Activated CD4-positive, alpha-beta T cell treated with anti-CD3 and anti-CD28 coated beads, Interleukin-2, amount 10 ng/mL, durations not matched to agents 7 days and 5 days (primary cell): Measurements from ENCODE around the gene MAST4. TPM values are rescaled to one million over a fixed set of nuclear protein-coding genes. Genes with fewer than 3 reads are reported as not detected.

Source experiments
- CTCF ChIA-PET: fragments of 350-600 bp; sonication (Branson Sonifier 250); formaldehyde crosslinking; loops from one replicate; lab custom pipeline; 2021; ENCODE audit warnings: antibody characterized with exemption; lab: Charles Lee
- POLR2A ChIA-PET: fragments of 350-600 bp; sonication (Branson Sonifier 250); formaldehyde crosslinking; loops from one replicate; lab custom pipeline; 2021; ENCODE audit warnings: antibody characterized with exemption; lab: Charles Lee
- DNase-seq: peaks from one replicate; pipeline ENCODE4 v3.0.0-alpha.2; 2020
- H3K27ac Mint-ChIP-seq: one replicate; pipeline ENCODE4 v1.8.0; 2021; ENCODE audit warnings: mild to moderate bottlenecking, moderate library complexity, mixed read lengths
- H3K27me3 Mint-ChIP-seq: one replicate; pipeline ENCODE4 v1.8.0; 2021; ENCODE audit warnings: mixed read lengths
- H3K36me3 Mint-ChIP-seq: one replicate; pipeline ENCODE4 v1.8.0; 2021; ENCODE audit warnings: low read depth, mixed read lengths
- H3K4me1 Mint-ChIP-seq: one replicate; pipeline ENCODE4 v1.8.0; 2021; ENCODE audit warnings: mixed read lengths
- H3K4me3 Mint-ChIP-seq: one replicate; pipeline ENCODE4 v1.8.0; 2021; ENCODE audit warnings: mild to moderate bottlenecking, moderate library complexity, mixed read lengths
- H3K9me3 Mint-ChIP-seq: one replicate; pipeline ENCODE4 v1.8.0; 2021; ENCODE audit warnings: mixed read lengths
- total RNA-seq, 2 experiments: library from RNA; stranded (reverse); gene quantifications; one replicate each; pipeline ENCODE4 v1.2.3, GENCODE V29; 2021

MAST4 gene
- total RNA-seq, 2 experiments from 2014 or later: 23.5 to 25.8 TPM

DNA sequence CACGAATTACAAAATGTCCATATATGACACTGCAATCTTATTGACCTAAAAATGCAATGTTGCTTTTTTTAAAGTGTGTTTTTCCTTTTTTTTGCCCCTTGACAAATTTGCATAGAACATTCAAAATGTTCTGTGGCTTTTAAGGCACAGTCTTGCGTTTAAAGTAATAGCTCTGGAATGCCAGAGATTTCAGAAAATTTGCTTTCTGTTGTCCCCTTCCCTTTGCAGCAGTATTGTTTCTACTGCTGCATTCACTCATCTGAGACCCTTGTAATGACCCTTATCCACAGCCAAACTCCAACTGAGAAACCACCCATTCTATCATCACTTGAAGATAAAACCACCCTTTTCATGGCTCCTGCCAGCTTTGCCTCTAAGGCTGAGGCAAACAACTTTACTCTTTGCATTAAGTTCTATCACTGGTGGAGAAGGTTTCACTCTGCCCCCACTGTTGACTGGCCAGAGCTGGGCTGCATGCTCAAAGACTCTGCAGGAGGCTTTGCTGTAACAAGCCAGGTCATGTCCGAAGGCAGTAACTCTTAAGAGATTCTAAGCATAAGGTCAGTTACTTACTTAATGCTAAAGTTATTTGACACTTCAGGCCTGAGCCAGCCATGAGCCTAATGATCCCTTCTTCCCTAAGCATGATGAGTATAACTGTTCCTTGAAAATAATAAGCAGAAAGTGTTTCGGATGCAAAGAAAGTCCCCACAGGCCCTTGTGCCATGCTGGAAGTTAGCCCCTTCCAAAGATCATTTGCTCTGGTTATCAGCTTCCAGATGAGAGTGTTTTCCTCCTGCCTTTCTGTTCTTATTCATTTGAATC, 498.5 kb downstream of the MAST4 start:
- Mint-ChIP-seq H3K27ac (no peak overlapping the region), H3K4me3 (no peak overlapping the region), H3K4me1 (peaks cover 4% of the 10 kb centered on the region), H3K36me3 (peaks cover 10% of the 10 kb centered on the region), H3K9me3 (no peaks in the 10 kb centered on the region), H3K27me3 (no peaks in the 10 kb centered on the region)
- no peak for DNase-seq
- ChIA-PET CTCF (interaction anchor here (1.1 kb wide), 1 partner anchor 21 kb away, joined by 4 read pairs; no protein-coding TSS in a partner anchor), POLR2A (no interaction called here)

DNA sequence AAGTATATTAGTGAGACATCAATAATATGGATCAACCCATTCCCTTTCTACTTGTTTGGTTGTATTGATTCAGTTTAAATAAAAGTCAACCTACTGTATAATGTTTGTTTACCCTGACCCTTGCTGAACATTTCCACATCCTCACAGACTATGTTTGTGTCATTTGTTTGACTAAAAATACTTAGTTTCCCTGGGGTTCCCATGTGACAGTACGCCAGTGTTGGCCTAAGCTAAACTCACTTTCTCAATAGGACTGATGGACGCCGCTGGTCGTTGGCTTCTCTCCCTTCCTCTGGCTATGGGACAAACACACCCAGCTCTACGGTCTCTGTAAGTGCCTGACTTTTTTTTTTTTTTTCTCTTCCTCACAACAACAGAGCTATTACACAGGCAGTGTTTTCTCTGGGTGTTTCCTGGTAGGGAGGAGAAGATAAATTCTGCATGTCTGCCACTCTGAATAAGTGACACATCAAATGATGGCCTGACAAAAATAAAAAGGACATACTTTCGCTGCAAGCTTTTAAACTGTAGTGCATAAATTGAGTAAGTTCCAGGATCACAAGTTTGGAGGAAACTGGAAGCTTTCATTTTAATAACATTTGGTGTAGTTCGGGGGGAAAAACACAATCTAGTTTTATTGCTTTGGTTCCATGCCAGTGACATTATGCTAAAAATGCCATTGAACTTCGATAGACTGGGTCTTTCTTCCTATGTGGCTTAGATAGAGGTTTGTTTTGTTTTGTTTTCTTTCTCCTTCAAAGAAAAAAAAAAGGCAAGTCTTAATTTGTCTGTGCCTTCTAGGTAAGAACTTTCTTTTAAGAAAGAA, 499.4 kb downstream of the MAST4 start:
- Mint-ChIP-seq H3K36me3 (peaks cover 14% of the 10 kb centered on the region), H3K27me3 (no peaks in the 10 kb centered on the region), H3K27ac (no peak overlapping the region), H3K4me1 (peaks cover 10% of the 10 kb centered on the region), H3K4me3 (no peak overlapping the region), H3K9me3 (no peaks in the 10 kb centered on the region)
- CTCF ChIA-PET: no interaction called here
- DNase-seq: no peak
- POLR2A ChIA-PET: no interaction called here

DNA sequence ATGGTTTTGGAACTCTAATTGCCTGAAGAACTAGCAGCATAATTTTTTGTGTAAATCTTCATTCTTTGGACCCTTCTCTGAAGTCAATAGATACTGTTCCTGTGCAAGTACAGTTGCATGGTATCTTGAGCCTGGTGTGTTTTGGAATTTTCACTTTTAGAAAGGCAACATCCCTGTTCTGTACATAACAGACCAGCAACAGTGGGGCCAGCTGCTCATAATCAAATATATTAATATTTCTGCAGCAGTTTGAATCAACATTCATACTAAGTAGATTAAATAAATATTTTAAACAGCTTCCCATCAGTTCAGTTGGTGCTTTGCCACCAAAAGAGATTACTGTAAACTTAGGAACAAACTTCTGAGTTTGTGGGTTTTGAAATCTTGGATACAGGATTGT, 502.5 kb downstream of the MAST4 start:
- ChIA-PET CTCF (no interaction called here), POLR2A (interaction anchor here (1.1 kb wide), 1 partner anchor 568 kb away, joined by 4 read pairs; no protein-coding TSS in a partner anchor)
- no peak for DNase-seq
- H3K27ac Mint-ChIP-seq: no peak overlapping the region
- H3K9me3 Mint-ChIP-seq: no peaks in the 10 kb centered on the region
- H3K36me3 Mint-ChIP-seq: peaks cover 16% of the 10 kb centered on the region
- peaks cover 10% of the 10 kb centered on the region for H3K4me1 Mint-ChIP-seq
- H3K4me3 Mint-ChIP-seq: no peak overlapping the region
- H3K27me3 Mint-ChIP-seq: no peaks in the 10 kb centered on the region

DNA sequence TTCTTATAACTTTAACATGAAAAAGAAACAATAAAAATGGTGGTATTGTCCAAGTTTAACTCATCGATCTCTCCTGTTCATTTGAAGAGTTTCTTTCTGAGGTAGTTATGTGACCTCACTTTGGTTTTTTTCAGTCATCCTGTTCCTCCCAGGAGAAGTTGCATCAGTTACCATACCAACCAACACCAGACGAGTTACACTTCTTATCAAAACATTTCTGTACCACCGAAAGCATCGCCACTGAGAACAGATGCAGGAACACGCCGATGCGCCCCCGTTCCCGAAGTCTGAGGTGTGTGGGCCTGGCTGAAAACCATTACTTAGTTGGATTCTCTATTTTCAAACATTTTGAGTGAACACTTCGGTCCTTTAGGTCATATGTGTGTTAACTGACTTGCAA, 504.1 kb downstream of the MAST4 start:
- Mint-ChIP-seq H3K4me1 (peaks cover 10% of the 10 kb centered on the region), H3K4me3 (no peak overlapping the region), H3K27ac (no peak overlapping the region), H3K36me3 (peaks cover 21% of the 10 kb centered on the region), H3K27me3 (no peaks in the 10 kb centered on the region), H3K9me3 (no peaks in the 10 kb centered on the region)
- no peak for DNase-seq
- CTCF ChIA-PET: interaction anchor here (1.2 kb wide), 1 partner anchor 21 kb away, joined by 3 read pairs; no protein-coding TSS in a partner anchor
- POLR2A ChIA-PET: no interaction called here

DNA sequence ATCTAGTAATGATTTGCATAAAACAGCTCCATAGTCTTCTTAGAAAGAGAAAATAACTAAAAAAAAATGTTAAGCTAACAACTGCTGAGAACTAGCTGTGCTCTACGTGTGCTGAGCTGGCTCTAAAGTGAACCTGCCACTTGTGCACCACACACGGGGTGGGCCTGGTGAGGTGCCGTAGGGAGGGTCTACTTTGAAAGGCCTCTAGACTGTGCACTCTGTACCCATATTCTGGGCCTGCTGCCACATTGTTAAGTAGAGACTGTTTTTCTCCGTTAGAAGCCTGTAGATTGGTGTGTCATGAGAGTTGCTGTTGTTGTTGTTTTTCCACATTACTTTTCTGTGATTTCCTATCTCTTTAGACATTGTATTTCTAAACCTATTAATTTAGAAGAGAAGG, 506.5 kb downstream of the MAST4 start:
- no peaks in the 10 kb centered on the region for H3K9me3 Mint-ChIP-seq
- no peak overlapping the region for H3K4me3 Mint-ChIP-seq
- H3K27ac Mint-ChIP-seq: no peak overlapping the region
- POLR2A ChIA-PET: no interaction called here
- DNase-seq: no peak
- peaks cover 6% of the 10 kb centered on the region for H3K4me1 Mint-ChIP-seq
- peaks cover 26% of the 10 kb centered on the region for H3K36me3 Mint-ChIP-seq
- CTCF ChIA-PET: no interaction called here
- H3K27me3 Mint-ChIP-seq: no peaks in the 10 kb centered on the region

DNA sequence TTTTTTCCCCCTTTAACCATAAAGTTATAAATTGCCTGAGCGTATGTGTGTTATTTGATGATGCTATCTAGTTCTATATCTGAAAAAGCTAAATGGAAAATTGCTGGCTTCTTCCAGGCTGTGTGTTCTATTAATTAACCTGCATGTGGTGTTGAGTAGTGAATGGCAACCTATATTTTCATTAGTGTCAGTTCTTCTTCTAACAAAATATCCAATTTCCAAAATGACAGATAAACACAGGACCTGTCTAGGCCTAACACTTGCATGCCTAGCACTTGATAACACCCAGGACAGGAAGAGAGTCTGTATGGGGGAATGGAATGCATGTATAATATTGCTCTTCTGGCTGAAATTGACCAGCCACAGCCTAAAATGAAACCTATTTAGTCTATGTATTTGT, 508.7 kb downstream of the MAST4 start:
- peaks cover 25% of the 10 kb centered on the region for H3K36me3 Mint-ChIP-seq
- H3K4me1 Mint-ChIP-seq: peaks cover 4% of the 10 kb centered on the region
- ChIA-PET CTCF (no interaction called here), POLR2A (no interaction called here)
- no peaks in the 10 kb centered on the region for H3K9me3 Mint-ChIP-seq
- no peak overlapping the region for H3K4me3 Mint-ChIP-seq
- no peak overlapping the region for H3K27ac Mint-ChIP-seq
- no peak for DNase-seq
- H3K27me3 Mint-ChIP-seq: no peaks in the 10 kb centered on the region

DNA sequence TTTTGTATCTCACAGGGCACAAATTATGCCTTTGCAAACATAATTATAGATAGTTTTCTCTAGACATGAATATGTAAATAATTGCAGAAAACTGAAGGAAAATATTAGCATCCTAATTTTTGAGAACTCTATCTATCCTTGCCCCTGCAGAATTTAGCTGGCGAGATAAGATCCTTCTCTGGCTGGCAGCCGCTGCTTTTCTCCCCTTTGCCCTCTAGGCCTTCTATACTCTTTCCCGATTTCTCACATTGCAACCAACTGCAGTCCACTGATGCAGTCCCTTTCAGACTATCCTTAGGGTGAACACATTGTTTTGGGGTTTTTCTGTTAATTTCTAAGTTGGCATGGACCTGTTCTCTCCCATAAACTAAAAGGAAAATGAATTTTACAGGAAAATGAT, 509.1 kb downstream of the MAST4 start:
- H3K27ac Mint-ChIP-seq: no peak overlapping the region
- H3K36me3 Mint-ChIP-seq: peaks cover 26% of the 10 kb centered on the region
- no peaks in the 10 kb centered on the region for H3K27me3 Mint-ChIP-seq
- H3K4me1 Mint-ChIP-seq: peaks cover under 1% of the 10 kb centered on the region
- DNase-seq: no peak
- POLR2A ChIA-PET: no interaction called here
- H3K4me3 Mint-ChIP-seq: no peak overlapping the region
- CTCF ChIA-PET: no interaction called here
- no peaks in the 10 kb centered on the region for H3K9me3 Mint-ChIP-seq

DNA sequence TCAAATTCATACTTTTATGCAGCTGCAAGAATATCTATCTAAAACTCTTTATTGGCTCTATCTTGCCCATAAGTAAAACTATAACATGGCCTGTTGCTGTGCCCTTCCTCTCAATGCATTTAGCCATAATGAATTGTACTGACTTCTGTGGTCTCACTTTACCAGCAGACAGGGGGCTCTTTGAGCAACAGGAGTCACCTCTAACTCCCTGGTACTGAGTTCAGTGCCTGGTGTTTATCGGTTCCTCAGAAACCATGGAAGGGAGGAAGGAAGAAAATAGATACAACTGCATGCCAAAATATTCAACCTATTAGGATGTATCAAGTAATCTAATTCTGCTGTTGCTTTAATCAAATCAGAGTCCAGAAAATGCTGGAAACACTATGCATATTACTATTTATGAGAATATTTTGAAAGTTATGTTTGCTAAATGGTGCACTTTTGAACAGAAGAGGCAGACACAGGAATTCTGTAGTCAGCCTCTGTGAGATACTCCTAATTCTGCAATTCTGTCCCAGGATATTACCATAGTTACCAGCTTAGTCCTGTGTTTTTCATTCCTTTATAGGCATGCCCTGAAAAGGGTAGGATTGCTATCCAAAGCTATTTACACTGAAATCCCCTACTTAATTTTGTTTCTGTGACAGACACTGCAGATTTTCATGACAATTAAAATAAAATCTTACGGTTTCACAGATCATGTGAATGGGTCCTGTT, 510.6 kb downstream of the MAST4 start:
- Mint-ChIP-seq H3K9me3 (no peaks in the 10 kb centered on the region), H3K27ac (no peak overlapping the region), H3K27me3 (no peaks in the 10 kb centered on the region), H3K4me3 (no peak overlapping the region), H3K36me3 (peaks cover 27% of the 10 kb centered on the region), H3K4me1 (no peaks in the 10 kb centered on the region)
- ChIA-PET CTCF (no interaction called here), POLR2A (no interaction called here)
- no peak for DNase-seq

DNA sequence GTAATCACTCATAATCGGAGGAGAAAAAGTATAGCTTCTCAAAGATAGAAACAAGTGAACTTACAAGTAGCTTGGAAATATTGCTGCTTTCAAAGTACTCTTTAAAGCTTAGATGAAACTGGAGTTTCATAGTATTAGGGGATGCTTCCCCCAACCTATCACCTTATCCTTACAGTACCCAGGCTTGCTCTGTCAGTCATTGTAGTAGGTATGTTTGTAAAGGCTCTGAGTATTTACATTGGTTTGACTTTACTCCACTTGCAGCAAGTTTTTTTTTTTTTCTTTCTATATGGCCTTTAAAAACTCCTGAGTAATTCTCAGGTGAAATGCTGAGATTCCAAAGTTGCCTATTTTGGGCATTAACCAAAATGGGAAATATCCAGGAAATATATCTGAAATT, 515.6 kb downstream of the MAST4 start:
- Mint-ChIP-seq H3K4me3 (no peak overlapping the region), H3K9me3 (no peaks in the 10 kb centered on the region), H3K36me3 (peaks cover 22% of the 10 kb centered on the region), H3K27me3 (no peaks in the 10 kb centered on the region), H3K4me1 (no peaks in the 10 kb centered on the region), H3K27ac (no peak overlapping the region)
- no peak for DNase-seq
- POLR2A ChIA-PET: no interaction called here
- CTCF ChIA-PET: interaction anchor here (1.2 kb wide), 1 partner anchor 28 kb away, joined by 5 read pairs; no protein-coding TSS in a partner anchor

DNA sequence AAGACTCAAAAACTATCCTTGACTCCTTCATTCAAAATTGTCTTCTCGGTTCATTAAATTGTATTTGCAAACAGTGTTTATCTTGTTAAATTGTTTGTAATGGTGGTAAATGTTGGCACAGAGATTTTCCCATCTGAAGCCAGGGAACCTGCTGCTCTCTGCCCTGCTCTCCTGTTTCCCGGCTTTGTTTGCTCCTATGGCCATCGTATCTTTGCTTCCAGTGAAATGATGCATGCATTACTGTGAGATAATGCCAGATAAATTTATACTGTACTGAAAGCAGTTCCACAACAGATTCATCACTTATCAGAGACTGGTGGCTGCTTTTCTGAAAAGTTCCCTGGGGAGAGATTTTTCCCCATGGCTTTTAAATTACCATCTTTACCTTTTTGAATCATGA, 519.1 kb downstream of the MAST4 start:
- ChIA-PET CTCF (no interaction called here), POLR2A (no interaction called here)
- Mint-ChIP-seq H3K4me1 (no peaks in the 10 kb centered on the region), H3K27me3 (no peaks in the 10 kb centered on the region), H3K36me3 (peaks cover 30% of the 10 kb centered on the region), H3K9me3 (no peaks in the 10 kb centered on the region), H3K4me3 (no peak overlapping the region), H3K27ac (no peak overlapping the region)
- DNase-seq: no peak

DNA sequence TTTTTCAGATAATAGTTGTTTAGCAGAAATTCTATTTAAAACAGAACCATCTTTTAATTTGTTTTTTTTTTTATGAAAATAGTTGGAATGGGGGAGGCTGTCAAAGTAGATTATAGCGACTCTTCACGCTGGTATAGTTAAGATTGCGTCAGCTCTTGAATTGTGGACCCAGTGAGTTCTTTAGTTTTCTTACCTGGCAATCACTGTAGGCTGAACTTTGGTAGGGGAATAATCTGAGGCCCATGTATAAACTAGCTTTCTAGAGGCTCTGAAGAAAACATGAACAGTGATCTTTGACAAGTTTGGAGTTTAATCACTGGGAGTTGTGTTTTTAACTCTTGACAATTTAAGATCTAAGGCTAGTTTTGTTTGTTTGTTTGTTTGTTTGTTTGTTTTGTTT, 519.6 kb downstream of the MAST4 start:
- H3K4me3 Mint-ChIP-seq: no peak overlapping the region
- H3K4me1 Mint-ChIP-seq: no peaks in the 10 kb centered on the region
- H3K27me3 Mint-ChIP-seq: no peaks in the 10 kb centered on the region
- peaks cover 27% of the 10 kb centered on the region for H3K36me3 Mint-ChIP-seq
- CTCF ChIA-PET: interaction anchor here (0.6 kb wide), 1 partner anchor 21 kb away, joined by 4 read pairs; no protein-coding TSS in a partner anchor
- no peak overlapping the region for H3K27ac Mint-ChIP-seq
- POLR2A ChIA-PET: no interaction called here
- H3K9me3 Mint-ChIP-seq: no peaks in the 10 kb centered on the region
- no peak for DNase-seq

DNA sequence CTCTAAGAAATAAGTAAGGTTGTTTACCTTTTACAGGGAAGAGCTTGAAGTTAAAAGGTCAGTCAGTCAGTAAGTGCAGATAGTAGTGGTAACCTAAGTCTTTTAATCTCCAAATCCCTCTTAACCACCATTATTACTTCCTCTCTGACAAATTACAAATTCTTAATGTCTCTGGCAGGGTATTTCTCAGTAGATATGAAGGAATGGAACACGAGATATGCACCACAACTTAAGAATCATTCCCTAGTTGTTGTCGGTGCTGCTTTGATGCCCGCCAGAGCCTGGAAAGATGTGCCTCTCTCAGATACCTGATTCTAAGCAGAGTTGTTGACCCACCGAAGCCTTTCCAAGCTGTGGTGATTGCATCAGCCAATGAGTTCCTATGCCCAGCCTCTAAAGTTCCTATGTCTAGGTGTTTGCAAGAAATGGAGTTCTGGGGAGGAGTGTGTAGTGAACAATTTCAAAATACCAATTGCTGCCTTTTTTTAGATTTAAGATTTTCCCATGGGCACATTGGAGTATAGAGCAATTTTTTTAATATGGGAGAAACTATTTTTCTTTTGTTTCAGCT, 521.9 kb downstream of the MAST4 start:
- Mint-ChIP-seq H3K27ac (no peak overlapping the region), H3K9me3 (no peaks in the 10 kb centered on the region), H3K4me3 (no peak overlapping the region), H3K27me3 (no peaks in the 10 kb centered on the region), H3K36me3 (peaks cover 28% of the 10 kb centered on the region), H3K4me1 (no peaks in the 10 kb centered on the region)
- DNase-seq: no peak
- ChIA-PET POLR2A (interaction anchor here (0.7 kb wide), 1 partner anchor 1778 kb away, joined by 5 read pairs; no protein-coding TSS in a partner anchor), CTCF (interaction anchor here (0.5 kb wide), 1 partner anchor 1910 kb away, joined by 7 read pairs; no protein-coding TSS in a partner anchor)
